Transverse colon (tissue), 4 donors: Measurements from ENCODE around the gene LRCH3.
"Not testable (repeated sequence)": the region's sequence is repeated elsewhere in the genome, so short reads cannot be mapped to it uniquely, and the experiment has no call there.

Experiments used
- EP300 ChIP-seq: sonication (generic); formaldehyde crosslinking; IDR thresholded peaks from one replicate; pipeline ENCODE4 v1.6.1; 2017; ENCODE audit warnings: antibody characterized with exemption, low read depth
- POLR2A ChIP-seq: fragments of 450-650 bp; IDR thresholded peaks from one replicate; pipeline ENCODE4 v1.6.1; 2016; ENCODE audit warnings: antibody characterized with exemption, mild to moderate bottlenecking, moderate library complexity
- POLR2AphosphoS5 ChIP-seq, 3 donors: sonication (generic); formaldehyde crosslinking; IDR thresholded peaks; one replicate each; pipeline ENCODE4 v1.6.1; 2016; ENCODE audit warnings: antibody characterized with exemption in 3 of 3
- TF ChIP-seq, protein P1 (sequence below), 5 experiments: fragments of 200-600 bp in 3 of 5; fragments of 450-650 bp in 2 of 5; sonication (generic) in 3 of 5; IDR thresholded peaks; 1 replicate in 2 of 5; 2 replicates in 3 of 5; pipeline ENCODE4 v1.5.1; 2016 to 2017; ENCODE audit warnings: antibody characterized with exemption in 5 of 5, inconsistent platforms in 3 of 5, mild to moderate bottlenecking in 2 of 5, moderate library complexity in 1 of 5

DNA sequence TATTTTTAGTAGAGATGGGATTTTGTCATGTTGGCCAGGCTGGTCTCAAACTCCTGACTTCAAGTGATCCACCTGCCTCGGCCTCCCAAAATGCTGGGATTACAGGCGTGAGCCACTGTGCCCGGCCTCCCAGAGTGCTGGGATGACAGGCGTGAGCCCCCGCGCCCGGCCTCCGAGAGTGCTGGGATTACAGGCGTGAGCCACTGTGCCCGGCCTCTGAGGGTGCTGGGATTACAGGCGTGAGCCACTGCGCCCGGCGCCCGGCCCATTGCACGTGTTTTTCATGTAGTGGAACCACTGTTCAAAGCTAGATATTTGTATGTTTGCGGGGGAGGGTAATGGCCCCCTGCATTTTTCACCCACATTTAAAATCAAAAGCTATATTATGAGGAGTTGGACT, 93.3 kb downstream of the LRCH3 start:
- TF ChIP-seq, protein P1, sequence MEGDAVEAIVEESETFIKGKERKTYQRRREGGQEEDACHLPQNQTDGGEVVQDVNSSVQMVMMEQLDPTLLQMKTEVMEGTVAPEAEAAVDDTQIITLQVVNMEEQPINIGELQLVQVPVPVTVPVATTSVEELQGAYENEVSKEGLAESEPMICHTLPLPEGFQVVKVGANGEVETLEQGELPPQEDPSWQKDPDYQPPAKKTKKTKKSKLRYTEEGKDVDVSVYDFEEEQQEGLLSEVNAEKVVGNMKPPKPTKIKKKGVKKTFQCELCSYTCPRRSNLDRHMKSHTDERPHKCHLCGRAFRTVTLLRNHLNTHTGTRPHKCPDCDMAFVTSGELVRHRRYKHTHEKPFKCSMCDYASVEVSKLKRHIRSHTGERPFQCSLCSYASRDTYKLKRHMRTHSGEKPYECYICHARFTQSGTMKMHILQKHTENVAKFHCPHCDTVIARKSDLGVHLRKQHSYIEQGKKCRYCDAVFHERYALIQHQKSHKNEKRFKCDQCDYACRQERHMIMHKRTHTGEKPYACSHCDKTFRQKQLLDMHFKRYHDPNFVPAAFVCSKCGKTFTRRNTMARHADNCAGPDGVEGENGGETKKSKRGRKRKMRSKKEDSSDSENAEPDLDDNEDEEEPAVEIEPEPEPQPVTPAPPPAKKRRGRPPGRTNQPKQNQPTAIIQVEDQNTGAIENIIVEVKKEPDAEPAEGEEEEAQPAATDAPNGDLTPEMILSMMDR (IDR thresholded peaks at IDR 0.05) = not testable (repeated sequence)
- not testable (repeated sequence) for TF ChIP-seq POLR2AphosphoS5 (IDR thresholded peaks at IDR 0.05); POLR2A; EP300
